Activated CD4-positive, CD25-positive, alpha-beta regulatory T cell treated with anti-CD3 and anti-CD28 coated beads, Interleukin-2, amount 50 U/mL, for 16 hours (primary cell): ENCODE results near the gene SYT10.
"Not testable (repeated sequence)": the region's sequence is repeated elsewhere in the genome, so short reads cannot be mapped to it uniquely, and the experiment has no call there.

Source experiments
- DNase-seq: peaks from one replicate; pipeline ENCODE4 v3.0.0-alpha.2; 2020; ENCODE audit warnings: low read depth, low spot score

SYT10 gene, protein sequence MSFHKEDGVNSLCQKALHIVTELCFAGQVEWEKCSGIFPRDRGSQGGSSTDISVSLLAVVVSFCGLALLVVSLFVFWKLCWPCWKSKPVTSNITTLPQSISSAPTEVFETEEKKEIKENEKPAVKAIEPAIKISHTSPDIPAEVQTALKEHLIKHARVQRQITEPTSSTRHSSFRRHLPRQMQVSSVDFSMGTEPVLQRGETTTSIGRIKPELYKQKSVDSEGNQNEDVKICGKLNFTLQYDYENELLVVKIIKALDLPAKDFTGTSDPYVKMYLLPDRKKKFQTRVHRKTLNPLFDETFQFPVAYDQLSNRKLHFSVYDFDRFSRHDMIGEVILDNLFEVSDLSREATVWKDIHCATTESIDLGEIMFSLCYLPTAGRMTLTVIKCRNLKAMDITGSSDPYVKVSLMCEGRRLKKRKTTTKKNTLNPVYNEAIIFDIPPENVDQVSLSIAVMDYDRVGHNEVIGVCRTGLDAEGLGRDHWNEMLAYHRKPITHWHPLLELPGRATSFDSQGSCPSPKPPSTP

DNA sequence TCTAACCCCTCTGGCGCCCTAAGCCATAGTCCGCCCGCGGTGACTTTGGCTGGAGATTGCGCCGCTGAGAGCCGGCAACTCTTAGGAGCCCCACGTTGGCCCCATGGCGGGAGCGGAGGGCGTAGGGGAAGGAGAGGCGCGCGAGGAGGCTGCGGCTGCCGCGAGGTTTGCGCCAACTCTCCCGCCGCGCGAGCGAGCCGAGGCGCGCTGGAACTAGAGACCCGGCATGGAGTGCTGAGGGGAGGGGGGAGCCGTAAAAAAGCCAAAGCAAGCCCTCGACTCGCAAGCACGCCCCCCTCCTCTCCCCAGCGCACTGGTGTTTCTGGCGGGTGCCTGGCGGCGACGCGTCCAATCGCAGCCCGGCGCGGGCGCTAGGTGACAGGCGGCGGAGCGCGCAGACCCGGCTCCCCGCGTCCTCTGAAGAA, at the start of gene SYT10:
SYT10 (minus strand) TSS at position 233 of the 425 bp plus-strand sequence. CDS start 297 bp downstream, outside the sequence.
- no peak for DNase-seq

DNA sequence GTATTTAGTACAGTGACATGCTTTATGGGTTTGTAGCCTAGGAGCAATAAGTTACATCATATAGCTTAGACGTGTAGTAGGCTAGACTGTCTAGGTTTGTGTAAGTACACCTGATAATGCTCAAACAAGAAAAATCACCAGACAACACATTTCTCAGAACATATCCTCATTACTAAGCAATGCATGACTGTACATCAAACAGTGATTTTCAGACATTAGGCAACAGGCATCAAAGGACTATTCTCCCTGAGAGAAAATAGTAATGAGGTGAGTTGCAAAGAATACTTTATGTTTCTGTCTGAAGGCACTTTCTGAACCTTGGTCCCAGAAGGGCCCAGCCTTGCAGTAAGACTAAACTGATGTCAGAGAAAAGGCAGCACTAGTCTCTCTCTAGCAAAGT, 48.4 kb upstream of the SYT10 start:
- DNase-seq, result no peak

DNA sequence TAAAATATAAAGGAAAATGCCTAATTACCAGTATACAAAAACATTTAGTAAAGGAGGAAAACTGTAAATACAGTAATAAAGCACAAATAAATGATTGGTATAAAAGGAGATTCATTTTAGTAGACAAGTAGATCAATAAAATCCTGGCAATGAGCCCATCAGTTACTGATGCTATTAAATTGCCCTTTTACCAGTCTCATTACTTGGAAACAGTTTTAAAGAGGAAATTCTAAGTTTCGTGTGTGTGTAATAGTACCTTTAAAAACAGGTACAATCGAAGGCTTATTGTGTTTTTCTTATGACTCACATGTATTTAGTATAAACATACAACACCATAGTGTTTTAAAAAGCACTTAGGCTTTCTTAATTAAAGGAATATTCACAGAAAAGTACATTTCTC, 46.4 kb upstream of the SYT10 start:
- no peak for DNase-seq

DNA sequence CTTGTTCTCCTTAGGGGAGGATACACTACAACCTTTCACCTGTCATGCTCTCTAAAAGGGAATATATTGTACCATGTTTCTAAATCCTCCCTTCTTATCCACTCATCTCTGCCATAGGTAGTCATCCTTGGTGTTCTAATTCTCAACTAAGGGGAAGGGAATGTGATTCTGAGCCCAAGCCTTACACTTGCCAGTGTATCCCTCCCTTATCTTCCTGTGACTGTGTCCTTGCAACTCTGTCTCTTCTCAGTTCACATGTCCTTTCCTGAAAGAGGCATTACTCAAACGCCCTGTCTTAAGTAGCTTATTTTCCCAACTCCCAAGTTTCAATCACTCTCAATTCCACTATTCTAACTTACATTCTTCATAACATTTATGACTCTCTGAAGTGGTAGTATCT, 44.5 kb upstream of the SYT10 start:
- DNase-seq, result no peak

DNA sequence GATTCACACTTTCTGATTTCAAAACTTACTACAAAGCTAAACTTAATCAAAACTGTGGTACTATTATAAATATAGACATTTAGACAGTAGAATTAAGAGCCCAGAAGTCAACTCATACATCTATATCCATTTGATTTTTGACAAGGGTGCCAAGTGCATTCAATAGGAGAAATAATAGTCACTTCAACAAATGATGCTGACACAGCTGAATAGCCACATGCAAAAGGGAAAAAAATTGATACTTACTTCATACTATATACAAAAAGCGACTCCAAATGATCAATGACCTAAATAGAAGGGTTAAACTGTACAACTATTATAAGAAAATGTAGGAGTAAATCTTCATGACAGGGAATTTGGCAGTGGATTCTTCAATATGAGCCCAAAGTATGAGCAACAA, 40.7 kb upstream of the SYT10 start:
- no peak for DNase-seq

DNA sequence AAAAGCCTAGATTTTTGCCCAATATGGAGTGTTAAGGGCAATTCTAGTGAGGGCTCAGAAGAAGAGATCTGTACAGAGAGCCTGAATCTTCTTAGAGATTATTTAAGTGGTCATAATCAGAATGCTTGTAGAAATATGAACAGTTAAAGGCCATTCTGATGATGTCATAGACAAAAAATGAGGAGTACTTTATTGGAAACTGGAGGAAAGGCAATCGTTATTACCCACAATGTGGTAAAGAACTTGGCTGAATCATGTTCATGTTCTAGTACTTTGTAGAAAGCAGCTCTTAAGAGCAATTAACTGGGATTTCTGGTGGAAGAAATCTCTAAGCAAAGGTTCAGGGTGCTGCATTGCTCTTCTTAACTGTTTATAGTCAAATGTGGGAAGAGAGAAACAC, 36.4 kb upstream of the SYT10 start:
- DNase-seq, result no peak

DNA sequence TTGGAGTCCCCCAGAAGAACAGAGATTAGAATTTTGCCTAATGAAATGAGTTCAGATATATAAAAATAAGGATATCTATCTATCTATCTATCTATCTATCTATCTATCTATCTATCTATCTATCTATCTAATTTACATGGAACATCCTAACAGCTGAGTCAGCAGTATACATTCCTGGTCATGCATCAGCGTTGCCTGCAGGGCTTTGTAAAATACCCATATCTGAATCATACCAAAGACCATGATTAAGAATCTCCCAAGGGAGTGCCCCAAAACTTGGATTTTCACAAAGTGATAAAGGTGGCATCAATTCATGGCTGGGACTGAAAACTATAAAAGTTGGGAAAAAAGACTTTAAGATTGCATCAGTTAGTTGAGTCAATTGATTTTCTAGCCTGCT, 32.7 kb upstream of the SYT10 start:
- DNase-seq, result no peak

DNA sequence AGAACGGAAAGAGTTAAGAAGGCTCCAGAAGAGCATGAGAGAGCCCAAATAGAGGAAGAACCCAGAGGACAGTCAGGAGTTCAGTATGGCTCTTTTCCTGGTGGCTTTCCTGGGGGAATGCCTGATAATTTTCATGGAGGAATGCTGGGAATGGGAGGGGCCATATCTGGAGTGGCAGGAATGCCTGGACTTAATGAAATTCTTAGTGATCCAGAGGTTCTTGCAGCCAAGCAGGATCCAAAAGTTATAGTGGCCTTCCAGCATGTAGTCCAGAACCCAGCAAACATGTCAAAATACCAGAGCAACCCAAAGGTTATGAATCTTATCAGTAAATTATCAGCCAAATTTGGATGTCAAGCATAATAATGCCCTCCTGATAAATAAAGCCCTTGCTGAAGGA, 15.5 kb upstream of the SYT10 start:
- DNase-seq, result no peak

DNA sequence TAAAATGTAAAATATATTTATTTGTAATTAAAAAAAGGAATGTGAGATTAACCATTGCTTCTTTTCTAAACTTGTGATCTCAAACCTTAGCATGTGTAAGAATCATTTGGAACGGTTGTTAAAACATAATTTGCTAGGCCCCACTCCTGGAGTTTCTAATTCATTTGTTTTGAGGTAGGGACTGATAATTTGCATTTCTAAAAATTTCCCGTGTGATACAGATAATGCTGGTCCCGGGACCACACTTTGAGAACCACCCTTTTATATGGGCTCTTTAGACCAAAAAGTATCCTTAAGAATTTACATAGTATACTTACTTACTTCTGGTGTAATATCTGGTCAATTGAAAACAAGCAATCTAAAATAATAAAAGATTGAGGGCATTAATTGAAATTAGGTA, 10.9 kb upstream of the SYT10 start:
- no peak for DNase-seq

DNA sequence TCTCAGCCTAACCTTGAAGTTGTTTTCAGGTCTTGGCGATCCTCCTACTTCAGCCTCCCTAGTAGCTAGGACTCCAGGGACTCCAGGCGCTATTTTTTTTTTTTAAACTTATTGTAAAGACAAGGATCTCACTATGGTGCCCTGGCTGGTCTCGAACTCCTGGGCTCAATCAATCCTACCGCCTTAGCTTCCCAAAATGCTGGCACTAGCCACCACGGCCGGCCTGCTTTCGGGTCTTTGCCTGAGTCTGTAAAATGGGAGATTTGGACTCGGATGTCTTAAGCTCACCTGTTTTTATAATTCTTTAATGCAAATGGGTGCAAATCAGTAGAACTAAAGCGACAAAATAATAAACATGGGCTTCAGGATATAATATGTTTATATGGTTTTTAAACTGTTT, 858 bp upstream of the SYT10 start:
- no peak for DNase-seq

DNA sequence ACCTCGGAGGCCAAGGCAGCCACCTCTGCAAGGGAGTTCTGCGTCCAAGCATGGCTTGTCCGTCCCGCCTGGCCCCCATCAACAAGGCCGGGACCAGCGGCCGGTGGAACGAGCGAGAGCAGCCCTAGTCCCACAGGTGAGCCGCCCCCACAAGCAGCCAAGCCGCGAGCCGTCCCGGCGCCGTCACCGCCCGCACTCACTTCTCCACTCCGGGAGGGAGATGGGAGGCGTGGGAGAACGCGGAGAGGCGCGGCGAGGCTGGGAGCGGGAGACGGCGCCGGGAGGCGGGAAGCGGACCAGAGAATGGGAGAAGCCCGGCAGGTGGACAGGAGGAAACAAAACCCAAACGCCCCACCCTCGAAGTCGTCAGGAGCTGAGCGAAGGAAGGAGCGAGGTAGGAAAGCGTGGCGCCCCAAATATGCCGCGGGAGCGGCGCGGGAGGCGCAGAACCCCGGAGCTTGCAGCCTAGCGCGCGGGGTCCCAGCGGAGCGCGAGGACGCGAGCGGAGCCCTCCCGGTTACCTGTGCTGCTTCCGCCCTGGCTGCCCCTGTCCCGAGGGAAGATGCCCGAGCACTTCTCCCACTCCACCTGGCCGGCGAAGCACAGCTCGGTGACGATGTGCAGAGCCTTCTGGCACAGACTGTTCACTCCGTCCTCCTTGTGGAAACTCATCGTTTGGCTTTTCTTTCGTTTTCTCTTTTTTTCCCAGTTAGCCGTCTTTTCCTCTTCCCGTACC, 600 bp downstream of the SYT10 start:
- DNase-seq, result no peak

DNA sequence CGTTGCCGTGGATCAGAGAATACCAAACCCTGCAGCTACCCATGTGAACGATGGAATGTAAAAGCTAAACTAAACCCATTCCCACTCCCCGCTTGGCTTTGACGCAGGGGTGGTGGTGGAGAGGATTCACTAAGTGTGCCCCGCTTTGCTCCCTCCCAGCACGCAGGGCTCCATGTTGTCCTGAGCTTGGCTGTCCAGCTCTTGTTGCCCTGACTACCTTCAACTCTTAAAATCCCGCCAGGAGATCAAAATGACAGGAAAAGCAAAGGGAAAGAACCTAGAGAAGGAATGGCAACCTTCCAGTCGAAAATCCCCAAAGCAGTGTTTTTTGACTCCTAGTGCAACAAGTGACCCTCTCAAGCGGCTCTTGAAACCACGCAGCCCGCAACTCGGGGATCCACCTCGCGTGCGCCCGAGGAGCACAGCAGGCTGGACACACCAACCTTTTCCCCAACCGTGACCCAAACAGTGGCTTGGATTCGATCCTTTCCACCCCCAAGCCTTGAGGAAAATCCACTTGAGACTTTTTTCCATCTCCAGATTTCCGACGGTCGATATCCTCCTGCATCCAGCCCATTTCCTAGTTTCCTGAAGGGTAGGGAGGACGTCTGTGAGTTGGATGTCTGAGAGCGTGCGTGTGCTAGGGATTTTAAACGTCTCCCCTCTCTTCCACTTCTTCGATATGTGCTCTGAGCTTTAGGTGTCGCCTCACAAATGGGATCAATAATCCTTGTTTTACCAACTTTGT, 1.4 kb downstream of the SYT10 start:
- no peak for DNase-seq

DNA sequence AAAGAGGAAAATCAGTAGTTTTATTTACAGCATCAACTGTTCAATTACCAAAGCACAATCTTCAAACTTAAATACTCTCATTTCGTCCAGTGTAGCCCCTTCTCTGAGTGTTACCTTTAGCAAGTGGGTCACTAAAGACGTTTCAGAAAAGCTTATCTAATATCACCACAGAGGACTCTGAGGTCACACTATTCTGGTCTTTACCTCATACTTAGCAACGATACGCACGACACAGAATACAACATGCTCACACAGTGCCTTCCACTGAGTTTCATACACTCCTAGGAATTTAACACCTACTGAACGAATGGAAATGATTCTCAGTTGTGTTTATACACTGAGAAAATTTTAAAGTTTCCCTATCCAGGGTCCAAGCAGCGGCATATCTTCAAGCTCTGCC, 2.0 kb downstream of the SYT10 start:
- no peak for DNase-seq

DNA sequence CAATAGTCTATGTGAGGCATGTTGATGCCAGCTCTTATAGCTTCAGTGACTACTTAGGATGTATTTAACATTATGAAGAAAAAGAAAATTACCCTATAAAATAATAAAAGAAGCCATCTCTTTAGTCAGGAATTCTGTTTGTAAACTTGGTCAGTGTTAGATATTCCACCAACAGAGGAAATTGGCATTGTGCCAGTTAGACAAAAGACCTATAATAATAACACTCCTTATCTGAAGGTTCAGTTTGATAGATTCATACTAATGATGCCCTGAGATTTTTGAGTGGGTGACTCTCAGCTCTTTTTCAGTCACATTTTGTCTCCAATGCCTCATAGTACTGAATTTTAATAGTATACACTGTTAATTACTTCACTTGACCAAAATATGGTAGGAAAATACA, 6.6 kb downstream of the SYT10 start:
- DNase-seq, result no peak

DNA sequence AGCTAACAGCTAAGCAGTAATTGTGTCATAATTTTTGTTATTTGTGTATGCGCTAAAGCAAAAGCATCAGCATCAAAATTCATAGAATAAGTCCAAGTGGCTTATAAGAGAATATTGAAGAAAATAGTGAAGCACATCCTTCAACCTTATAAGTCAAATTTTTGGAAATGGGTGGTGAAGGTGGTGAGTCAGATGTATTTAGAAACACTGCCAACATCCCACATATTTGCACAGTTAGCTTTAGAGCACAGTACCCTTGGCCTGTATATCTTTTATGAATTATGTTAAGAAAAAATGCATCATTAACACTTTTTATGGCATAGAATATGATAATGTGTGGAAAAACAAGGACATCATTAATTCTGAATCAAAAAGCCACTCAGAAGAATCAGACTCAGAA, 8.0 kb downstream of the SYT10 start:
- DNase-seq, result no peak

DNA sequence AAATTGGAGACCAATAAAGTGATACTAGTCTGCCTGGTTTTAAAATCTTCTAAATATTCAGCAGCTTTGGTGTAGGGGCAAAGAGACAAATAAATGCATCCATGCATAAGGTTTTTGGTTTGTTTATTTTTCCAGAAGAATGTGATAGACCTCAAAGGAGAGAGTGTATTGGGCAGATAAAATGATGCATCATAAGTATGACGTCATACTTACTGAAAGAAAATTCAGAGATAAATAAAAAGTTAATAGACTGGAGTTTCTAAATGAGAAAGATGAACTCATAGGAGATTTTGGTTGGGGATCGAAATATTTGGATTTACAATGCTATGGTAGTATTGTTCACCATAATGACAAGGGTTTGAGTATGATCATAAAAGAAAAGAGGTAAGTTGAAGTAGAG, 10.2 kb downstream of the SYT10 start:
- DNase-seq, result no peak

DNA sequence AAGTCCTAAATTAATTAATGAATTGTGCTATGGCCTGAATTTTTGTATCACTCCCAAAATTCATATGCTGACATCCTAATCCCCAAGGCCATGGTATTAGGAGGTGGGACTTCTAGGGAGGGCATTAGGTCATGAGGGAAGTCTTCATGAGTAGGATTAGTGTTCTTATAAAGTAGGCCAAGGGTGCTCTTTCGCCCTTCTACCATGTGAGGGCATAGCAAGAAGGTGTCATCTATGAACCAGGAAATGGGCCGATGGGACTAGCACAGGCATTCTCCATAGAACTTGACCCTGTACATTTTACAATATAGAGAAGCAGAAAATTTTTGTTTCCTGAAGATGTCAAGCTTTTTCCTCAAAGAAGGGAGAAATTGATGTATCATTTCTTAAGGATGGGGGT, 12.5 kb downstream of the SYT10 start:
- DNase-seq, result no peak

DNA sequence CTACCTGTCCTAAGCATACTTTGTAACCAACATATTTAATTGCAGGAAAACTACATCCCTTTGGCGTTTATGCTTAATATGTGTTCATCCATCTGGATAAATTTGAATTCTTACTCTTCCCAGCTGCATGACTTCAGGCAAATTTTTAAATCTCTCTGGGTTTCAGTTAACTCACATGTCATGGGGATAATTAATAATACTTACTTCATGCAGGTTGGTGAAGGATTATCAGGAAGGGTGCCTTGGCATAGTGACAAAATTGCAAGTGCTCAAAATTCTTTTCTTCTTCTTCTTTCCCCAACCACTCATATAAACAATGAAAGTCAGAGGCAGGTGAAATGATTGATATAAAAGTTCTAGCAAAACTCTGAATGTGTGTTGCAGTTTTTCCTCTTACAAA, 15.9 kb downstream of the SYT10 start:
- DNase-seq, result no peak

DNA sequence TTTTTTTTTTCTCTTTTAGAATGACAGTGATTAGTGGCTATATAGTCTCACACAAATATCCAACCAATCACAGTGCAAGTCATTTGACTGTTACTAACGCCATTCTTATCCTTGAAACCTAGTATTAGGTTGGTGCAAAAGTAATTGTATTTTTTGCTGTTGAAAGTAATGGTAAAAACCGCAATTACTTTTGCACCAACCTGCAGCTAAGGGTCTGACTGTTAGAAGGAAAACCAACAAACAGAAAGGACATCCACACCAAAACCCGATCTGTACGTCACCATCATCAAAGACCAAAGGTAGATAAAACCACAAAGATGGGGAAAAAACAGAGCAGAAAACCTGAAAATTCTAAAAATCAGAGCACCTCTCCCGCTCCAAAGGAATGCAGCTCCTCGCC, 27.2 kb downstream of the SYT10 start:
- DNase-seq, result not testable (repeated sequence)

DNA sequence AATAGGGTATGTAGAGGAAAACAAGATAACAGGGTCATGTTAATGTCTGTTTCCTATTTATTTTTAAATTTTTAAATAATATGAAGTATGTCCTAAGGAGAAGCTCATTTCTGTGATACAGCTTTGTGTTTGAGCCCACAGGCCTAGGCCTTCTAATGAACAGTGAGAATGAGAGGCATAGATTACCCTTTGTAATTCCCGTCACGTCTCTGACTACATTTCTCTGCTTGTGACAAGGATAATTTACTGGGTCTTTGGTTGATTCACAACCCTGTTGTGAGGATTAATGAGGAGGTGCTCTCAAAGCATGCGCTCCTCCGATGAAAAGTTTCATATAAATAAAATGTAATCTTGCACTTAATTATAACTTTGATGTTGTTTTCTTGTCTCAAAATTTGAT, 56.1 kb downstream of the SYT10 start:
- no peak for DNase-seq

DNA sequence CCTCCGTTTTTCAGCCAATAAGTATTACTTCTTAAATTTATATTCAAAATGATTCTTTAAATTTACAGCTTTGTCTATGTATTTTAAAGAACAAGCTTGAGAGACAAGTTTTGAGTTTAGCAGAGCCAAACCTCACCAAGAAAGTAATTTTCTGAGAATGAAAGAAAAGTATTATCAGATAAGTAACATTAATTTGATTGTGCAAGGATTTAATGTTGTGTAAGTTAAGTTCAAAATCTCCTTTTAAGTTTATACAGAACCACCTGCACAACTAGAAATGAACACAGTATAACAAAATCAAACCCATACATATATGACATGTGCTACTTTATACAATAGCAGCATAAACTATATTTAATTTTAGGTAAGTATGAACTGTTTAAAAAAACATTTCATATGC, 63.5 kb downstream of the SYT10 start:
- DNase-seq, result no peak

DNA sequence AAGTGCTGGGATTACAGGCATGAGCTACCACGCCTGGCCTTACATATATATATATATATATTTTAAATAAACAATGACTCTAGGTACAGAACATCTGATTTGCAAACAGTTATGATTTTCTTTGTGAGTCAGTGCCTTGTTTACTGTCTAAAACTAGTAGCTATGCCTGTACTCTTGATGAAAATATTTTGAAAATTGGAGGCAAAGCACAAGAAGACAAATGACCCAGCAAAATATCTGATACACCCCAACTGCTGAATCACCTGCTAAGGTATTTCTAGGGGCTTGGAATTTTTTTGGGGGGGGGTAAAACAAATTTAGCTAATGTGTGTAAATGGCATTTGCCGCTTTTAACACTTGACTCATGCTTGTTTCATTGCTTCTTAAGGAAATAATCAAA, 69.3 kb downstream of the SYT10 start:
- no peak for DNase-seq
